Right renal cortex interstitium (tissue), 3 donors: ENCODE measurements around the gene LRRC3. TPM values are rescaled to one million over a fixed set of nuclear protein-coding genes. Genes with fewer than 3 reads are reported as not detected.
A peak's percentile ranks its signal among the peaks of the same experiment; 100 is the strongest.
"Not testable (repeated sequence)": the region's sequence is repeated elsewhere in the genome, so short reads cannot be mapped to it uniquely, and the experiment has no call there.

Experiments
- DNase-seq, 3 donors: peaks; one replicate each; pipeline ENCODE4 v3.0.0-alpha.2; 2013; ENCODE audit warnings: low read depth in 3 of 3, low spot score in 2 of 3
- polyA plus RNA-seq, 3 donors: library from polyadenylated mRNA; unstranded; fragments of 120-200 nt; gene quantifications; one replicate each; pipeline ENCODE4 v1.2.1, GENCODE V29; 2013; ENCODE audit not compliant: insufficient read length in 3 of 3

LRRC3 gene, protein sequence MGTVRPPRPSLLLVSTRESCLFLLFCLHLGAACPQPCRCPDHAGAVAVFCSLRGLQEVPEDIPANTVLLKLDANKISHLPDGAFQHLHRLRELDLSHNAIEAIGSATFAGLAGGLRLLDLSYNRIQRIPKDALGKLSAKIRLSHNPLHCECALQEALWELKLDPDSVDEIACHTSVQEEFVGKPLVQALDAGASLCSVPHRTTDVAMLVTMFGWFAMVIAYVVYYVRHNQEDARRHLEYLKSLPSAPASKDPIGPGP
- 1 to 10 TPM; 3.8 to 4.5 (median 4.2) TPM for polyA plus RNA-seq

- peak in 2 of 3 donors; percentile 60 to 64 for DNase-seq
Measured at GRCh38 chr21:44454747-44455523, at the start of gene LRRC3. LRRC3 (plus strand) TSS chr21:44455510; CDS start chr21:44456645, 1,135 bp downstream.

DNA sequence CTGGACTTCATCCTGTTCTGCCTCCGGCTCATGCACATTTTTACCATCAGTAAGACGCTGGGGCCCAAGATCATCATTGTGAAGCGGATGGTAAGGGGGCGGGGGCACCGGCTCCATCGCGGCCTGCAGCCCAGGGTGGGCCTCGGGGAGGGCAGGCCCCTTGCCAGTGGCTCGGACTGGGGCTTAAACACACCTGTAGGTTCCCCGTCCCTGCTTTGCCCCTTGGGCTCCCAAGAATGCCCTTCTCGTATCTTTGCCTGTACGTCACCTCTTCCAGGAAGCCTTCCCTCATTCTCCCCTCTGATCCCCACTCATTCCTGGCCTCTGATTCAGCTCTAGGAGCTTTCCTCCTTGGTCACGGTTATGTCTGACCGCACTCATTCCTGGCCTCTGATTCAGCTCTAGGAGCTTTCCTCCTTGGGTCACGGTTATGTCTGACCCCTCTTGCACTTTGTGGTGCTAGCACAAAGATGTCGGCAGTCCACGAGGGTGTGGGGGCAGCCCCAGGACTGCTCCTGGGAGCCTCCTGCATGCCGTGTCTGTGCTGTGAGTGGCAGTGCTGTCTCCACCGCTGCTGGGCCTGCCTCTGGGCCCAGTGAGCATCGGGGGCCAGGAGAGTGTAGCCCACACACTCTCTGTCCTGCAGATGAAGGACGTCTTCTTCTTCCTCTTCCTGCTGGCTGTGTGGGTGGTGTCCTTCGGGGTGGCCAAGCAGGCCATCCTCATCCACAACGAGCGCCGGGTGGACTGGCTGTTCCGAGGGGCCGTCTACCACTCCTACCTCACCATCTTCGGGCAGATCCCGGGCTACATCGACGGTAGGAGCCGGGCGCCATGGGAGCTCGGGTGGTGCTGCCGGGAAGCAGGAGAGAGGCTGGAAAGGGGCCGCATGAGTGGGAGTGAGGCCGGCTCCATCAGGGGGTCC, 49.1 kb upstream of the LRRC3 start:
- no peak for DNase-seq

- no peak for DNase-seq
Measured at GRCh38 chr21:44406953-44407352, 48.4 kb upstream of the LRRC3 start.

DNA sequence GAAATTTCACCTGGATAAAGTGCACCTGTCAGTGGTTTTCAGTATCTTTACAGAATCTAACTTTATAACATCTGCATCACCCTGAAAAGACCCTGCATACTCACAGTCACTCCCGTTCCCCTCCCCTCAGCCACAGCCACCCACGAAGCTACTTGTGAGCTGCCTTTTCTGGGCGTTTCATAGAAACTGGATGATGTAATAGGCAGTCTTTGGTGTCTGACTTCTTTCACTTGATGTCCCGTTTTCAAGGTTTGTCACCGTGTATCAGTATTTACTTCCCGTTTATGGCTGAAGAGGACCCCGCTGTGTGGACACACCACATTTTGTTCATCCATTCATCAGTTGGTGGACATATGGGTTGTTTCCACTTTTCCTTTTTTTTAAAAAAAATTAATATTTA, 47.8 kb upstream of the LRRC3 start:
- no peak for DNase-seq

GRCh38 chr21:44408226-44408625, 47.1 kb upstream of the LRRC3 start:
- DNase-seq, result no peak

GRCh38 chr21:44413566-44414290, 41.6 kb upstream of the LRRC3 start:
- DNase-seq, result no peak

DNA sequence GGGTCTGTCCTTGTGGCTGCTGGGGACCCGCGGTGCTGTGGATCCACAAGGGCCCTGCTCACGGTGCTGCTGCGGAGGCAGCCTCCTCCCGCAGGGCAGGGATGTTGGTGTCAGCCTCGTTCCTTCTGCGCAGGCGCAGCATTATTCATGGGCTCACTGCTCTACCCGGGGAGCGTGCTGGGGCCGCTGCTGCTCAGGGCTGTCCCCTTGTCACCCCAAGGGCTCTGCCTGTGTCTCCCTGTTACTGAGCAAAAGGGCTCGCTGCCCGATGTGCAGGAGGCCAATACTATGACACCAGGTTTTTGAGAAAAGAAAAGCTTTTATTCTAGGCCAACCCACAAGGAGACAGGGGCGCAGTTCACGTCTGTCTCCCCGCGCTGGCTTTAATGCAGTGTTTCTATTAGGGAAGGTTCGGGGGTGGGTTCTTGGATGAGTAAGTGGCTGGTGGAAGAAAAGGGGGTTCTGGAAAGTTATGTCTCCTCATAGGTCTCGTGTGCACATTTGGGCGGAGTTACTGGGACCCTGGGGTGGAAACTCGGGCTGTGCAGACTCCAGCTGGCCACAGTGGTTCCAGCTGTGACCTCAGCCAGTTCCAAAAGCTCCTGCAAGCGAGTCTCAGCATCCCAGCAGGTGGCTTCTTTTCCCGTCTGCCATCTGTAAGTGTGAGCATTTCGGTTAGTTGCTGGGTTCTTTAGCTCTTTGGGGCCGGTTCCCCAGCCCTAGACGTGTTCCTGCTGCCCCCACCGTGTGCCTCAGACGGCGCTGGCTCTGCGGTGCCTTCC, 40.8 kb upstream of the LRRC3 start:
- DNase-seq, result no peak

GRCh38 chr21:44415073-44416025, 40.0 kb upstream of the LRRC3 start:
- DNase-seq, result no peak

DNA sequence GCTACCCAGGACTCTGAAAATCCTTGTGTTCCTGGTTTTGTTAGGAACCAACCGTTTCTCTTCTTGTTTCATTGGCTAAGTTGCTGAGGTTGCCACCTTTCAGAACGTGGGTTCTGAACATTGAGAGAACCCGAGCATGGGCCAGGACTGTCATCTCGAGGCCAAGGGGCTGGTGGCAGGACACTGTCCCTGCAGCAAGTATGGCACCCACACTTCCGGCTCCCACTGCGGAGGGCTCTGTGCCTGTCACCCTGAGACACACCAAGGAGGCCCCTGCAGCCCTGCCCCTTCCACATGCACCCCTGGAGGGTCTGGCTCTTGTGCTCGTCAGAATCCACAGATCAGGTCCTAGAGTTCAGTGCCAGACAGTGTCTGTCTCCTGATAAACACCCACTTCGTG, 39.1 kb upstream of the LRRC3 start:
- DNase-seq, result no peak

DNA sequence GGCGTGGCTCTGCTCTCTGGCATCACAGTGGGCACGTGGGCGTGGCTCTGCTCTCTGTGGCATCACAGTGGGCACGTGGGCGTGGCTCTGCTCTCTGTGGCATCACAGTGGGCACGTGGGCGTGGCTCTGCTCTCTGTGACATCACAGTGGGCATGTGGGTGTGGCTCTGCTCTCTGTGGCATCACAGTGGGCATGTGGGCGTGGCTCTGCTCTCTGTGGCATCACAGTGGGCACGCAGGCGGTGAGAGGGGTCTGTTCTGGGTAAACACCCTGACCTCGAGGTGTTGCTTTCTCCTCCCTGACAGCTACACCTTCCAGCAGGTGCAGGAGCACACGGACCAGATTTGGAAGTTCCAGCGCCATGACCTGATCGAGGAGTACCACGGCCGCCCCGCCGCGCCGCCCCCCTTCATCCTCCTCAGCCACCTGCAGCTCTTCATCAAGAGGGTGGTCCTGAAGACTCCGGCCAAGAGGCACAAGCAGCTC, 37.6 kb upstream of the LRRC3 start:
- not testable (repeated sequence) for DNase-seq

GRCh38 chr21:44418108-44418875, 37.0 kb upstream of the LRRC3 start:
- DNase-seq, result no peak

DNA sequence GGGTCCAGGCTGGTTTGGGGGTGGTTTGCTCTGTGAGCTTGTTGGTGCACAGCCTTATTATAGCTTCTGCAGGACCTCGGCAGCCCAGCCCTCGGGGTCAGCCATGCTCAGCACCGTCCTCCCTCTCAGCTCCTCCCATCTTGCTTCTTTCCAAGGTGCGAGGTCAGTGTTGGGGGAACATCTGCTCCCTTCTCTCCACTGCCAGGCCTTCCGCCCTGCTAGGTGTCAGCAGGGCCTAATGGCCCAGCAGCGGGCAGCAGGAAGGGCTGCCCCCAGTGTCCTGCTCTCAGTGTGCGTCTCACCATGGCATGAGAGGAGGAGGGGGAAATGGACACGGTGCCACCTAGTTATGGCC, 36.5 kb upstream of the LRRC3 start:
- DNase-seq, result no peak

DNA sequence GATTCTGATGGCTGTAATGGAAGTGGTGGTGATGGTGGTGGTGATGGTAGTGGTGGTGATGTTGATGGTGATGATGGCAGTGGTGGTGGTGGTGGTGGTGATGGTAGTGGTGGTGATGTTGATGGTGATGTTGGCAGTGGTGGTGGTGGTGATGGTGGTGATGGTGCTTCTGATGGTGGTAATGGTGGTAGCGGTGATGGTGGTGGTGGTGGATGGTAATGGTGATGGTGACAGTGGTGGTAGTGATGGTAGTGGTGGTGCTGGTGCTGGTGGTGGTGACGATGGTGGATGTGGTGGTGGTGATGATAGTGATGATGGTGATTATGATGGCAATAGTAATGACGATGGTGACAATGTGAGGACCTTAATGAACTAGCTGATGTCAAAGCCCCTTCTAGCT, 35.6 kb upstream of the LRRC3 start:
- no peak for DNase-seq

- DNase-seq, result no peak
Measured at GRCh38 chr21:44420416-44421205, 34.7 kb upstream of the LRRC3 start.

DNA sequence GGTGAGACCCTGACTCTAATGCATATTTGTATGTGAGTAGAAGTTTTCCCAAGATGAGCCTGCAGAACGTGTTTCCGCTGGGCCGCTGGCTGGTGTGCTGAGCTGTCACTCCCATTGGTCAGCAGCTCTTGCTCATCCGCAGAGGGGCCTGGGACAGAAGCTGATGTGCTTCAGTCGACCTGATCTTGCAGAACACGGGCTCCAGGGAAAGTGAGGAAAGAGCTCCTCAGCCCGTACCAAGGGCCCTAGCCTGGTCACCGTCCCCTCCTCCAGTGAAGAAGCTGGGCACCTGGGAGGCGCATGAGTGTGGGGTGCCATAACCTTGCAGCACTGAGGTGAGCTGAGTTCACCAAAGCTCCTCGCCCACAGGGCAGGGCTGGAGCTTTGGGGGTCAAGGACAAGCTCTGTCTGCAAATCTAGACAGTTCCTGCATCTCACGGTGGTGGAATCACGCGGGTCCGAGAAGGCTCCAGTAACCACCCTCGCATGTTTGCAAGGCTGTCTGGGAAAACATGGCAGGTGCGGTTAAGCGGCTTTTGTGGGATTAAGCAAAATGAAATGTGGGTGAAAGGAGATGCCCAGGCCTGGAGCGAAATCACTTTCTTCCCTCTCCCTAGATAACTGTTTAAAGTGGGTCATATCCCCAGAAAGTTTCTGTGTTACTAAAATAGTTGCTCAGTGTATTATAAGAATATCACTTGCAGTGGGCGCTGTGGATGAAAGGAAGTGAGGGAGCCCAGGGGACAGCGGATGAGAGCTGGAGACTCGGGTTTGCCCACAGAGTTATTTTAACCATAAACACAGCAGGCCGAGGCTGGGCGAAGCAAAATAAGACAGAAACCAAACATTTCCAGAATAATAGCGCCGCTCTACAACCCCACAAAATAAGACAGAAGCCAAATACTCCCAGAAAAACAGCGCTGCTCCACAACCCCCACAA, 33.1 kb upstream of the LRRC3 start:
- DNase-seq, result no peak

DNA sequence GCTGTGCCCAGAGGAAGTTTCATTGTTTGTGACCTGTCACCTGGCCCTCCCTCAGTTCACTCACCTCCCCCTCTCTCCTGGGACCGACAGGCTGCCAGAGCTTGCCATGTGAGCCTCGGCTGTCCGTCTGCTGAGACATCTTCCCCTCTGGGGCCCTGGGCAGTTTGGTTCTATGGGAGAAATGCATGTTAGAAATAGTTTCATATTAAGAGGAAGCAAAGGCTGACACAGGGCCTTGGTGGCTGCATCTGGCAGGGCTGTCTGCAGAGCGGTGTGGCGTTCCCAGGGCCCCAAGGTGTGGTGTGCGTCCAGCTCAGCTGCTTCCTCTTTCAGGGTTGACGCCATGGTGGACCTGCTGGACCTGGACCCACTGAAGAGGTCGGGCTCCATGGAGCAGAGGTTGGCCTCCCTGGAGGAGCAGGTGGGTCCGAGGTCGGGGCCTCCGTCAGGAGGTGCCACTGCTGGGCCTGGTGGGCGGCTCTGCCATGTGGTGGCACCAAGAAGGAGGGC, 31.9 kb upstream of the LRRC3 start:
- no peak for DNase-seq
